ENCODE measurements around the gene SETMAR. TPM values are rescaled to one million over a fixed set of nuclear protein-coding genes. Genes with fewer than 3 reads are reported as not detected.

SETMAR gene
- total and polyA plus RNA-seq, 9 donors, result 17.9 to 40.6 (median 31.2) TPM

GRCh38 chr3:4340411-4341335 lies 37.5 kb downstream of the SETMAR start:
- Histone ChIP-seq H3K9me3 (no peaks in the 10 kb centered on the region), H3K4me1 (ENCODE audit: insufficient read depth) (peaks cover 18% of the 10 kb centered on the region), H3K4me3 (no peak overlapping the region), H3K36me3 (no peaks in the 10 kb centered on the region), H3K27ac (peak overlapping the region in 1 of 2 donors; percentile 60), H3K27me3 (no peaks in the 10 kb centered on the region)
- intact Hi-C loops (cut with DNase I), result no loop called here
- TF ChIP-seq POLR2A (IDR thresholded peaks at IDR 0.05) (no peak), CTCF (IDR thresholded peaks at IDR 0.05) (no peak), EP300 (IDR thresholded peaks at IDR 0.05) (no peak)
- 36 to 42% (median 40%) methylated on average over 6 of the region's 6 CpGs for WGBS, 3 donors
- peak in 1 of 5 donors; percentile 24 for DNase-seq

- Histone ChIP-seq H3K36me3 (no peaks in the 10 kb centered on the region), H3K27me3 (no peaks in the 10 kb centered on the region), H3K4me3 (no peak overlapping the region), H3K27ac (peak overlapping the region in 1 of 2 donors; percentile 60), H3K4me1 (ENCODE audit: insufficient read depth) (peaks cover 13% of the 10 kb centered on the region), H3K9me3 (no peaks in the 10 kb centered on the region)
- TF ChIP-seq POLR2A (IDR thresholded peaks at IDR 0.05), result no peak
- no peak for TF ChIP-seq CTCF (IDR thresholded peaks at IDR 0.05)
- no peak for TF ChIP-seq EP300 (IDR thresholded peaks at IDR 0.05)
- no peak for DNase-seq
- intact Hi-C loops (cut with DNase I), result no loop called here
Measured at GRCh38 chr3:4341336-4341675, 38.1 kb downstream of the SETMAR start.

- 61 to 78% (median 68%) methylated on average over 1 of the region's 1 CpG for WGBS, 3 donors
- no peak for DNase-seq
- H3K9me3 ChIP-seq, result no peaks in the 10 kb centered on the region
- no peak overlapping the region for H3K4me3 ChIP-seq
- peaks cover 9% of the 10 kb centered on the region for H3K4me1 ChIP-seq (ENCODE audit: insufficient read depth)
- intact Hi-C loops (cut with DNase I), result no loop called here
- no peaks in the 10 kb centered on the region for H3K36me3 ChIP-seq
- H3K27ac ChIP-seq, result no peak overlapping the region
- TF ChIP-seq CTCF (IDR thresholded peaks at IDR 0.05) (no peak), EP300 (IDR thresholded peaks at IDR 0.05) (no peak)
- no peaks in the 10 kb centered on the region for H3K27me3 ChIP-seq
Measured at GRCh38 chr3:4343258-4343657, 40.1 kb downstream of the SETMAR start.

- 0 to 1% (median 1%) methylated on average over 2 of the region's 2 CpGs for WGBS, 3 donors
- no peaks in the 10 kb centered on the region for H3K9me3 ChIP-seq
- peak; percentile 69 to 87 (median 74) for TF ChIP-seq CTCF (IDR thresholded peaks at IDR 0.05)
- TF ChIP-seq EP300 (IDR thresholded peaks at IDR 0.05), result no peak
- no peak for TF ChIP-seq POLR2A (IDR thresholded peaks at IDR 0.05)
- H3K27ac ChIP-seq, result peak overlapping the region in 1 of 2 donors; percentile 62
- peak overlapping the region; percentile 32 for H3K4me3 ChIP-seq
- H3K36me3 ChIP-seq, result no peaks in the 10 kb centered on the region
- H3K4me1 ChIP-seq (ENCODE audit: insufficient read depth), result peaks cover 9% of the 10 kb centered on the region
- DNase-seq, result peak in 2 of 5 donors; percentile 46 to 65
- intact Hi-C loops (cut with DNase I), result loop anchor here (5.0 to 10.0 kb wide), 5 partner anchors 144 to 284 kb away; partner anchors contain the start of gene ITPR1 (in 2 of the 4)
- no peaks in the 10 kb centered on the region for H3K27me3 ChIP-seq
Measured at GRCh38 chr3:4350789-4351163, 47.6 kb downstream of the SETMAR start.

Data from ovary (tissue), 9 donors.